Type B pancreatic cell (in vitro differentiated cells): ENCODE results near the gene FURIN. TPM values are rescaled to one million over a fixed set of nuclear protein-coding genes. Genes with fewer than 3 reads are reported as not detected.

Source experiments
- DNase-seq: peaks from one replicate; pipeline ENCODE4 v3.0.0; 2021; ENCODE audit warnings: mixed read lengths; ENCODE audit not compliant: unreplicated experiment; ENCODE audit errors: extremely low spot score
- H3K27ac Mint-ChIP-seq: 2 replicates; pipeline ENCODE4 v1.8.0; 2021; ENCODE audit warnings: mild to moderate bottlenecking, mixed read lengths
- H3K27me3 Mint-ChIP-seq: 2 replicates; pipeline ENCODE4 v1.8.0; 2021; ENCODE audit warnings: mixed read lengths
- H3K36me3 Mint-ChIP-seq: 2 replicates; pipeline ENCODE4 v1.8.0; 2021; ENCODE audit warnings: mixed read lengths
- H3K4me1 Mint-ChIP-seq: one replicate; pipeline ENCODE4 v1.8.0; 2021; ENCODE audit warnings: mixed read lengths; ENCODE audit not compliant: unreplicated experiment
- H3K4me3 Mint-ChIP-seq: 2 replicates; pipeline ENCODE4 v1.8.0; 2021; ENCODE audit warnings: mild to moderate bottlenecking, mixed read lengths
- H3K9me3 Mint-ChIP-seq: 2 replicates; pipeline ENCODE4 v1.8.0; 2021; ENCODE audit warnings: mixed read lengths
- CTCF ChIP-seq: fragments of 200-600 bp; sonication (generic); conservative IDR thresholded peaks from 2 replicates; pipeline ENCODE4 v1.5.0; 2021; ENCODE audit warnings: antibody characterized with exemption, mild to moderate bottlenecking
- total RNA-seq: library from RNA; stranded (reverse); gene quantifications from 2 replicates; pipeline ENCODE4 v1.2.1, GENCODE V29; 2021; ENCODE audit warnings: low replicate concordance

The FURIN gene
- total RNA-seq, 1 donor from 2014 or later = 37.7 TPM

DNA sequence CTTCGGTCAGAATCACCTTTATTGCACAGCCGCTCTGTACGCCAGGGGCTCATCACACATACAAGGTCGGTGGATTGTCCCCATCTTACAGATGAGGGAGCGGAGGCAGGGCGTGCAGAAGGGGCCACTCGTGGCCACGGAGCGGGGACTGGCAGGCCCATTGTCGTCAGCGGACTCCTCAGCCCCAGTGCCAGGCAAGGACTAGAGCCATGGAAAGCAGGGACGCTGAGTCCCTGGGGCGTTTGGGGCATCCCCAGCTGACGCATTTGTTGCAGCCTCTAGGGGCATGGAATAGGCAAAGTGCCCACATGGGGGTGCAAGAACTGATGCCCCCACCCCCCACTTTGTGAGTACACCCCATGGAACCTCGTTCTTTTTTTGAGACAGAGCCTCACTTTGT lies 29.8 kb upstream of the FURIN start:
- no peak overlapping the region for H3K4me3 Mint-ChIP-seq
- H3K36me3 Mint-ChIP-seq = no peaks in the 10 kb centered on the region
- H3K27me3 Mint-ChIP-seq = no peaks in the 10 kb centered on the region
- no peaks in the 10 kb centered on the region for H3K9me3 Mint-ChIP-seq
- no peak for TF ChIP-seq CTCF
- H3K27ac Mint-ChIP-seq = no peak overlapping the region
- no peak for DNase-seq
- H3K4me1 Mint-ChIP-seq = peaks cover 4% of the 10 kb centered on the region

DNA sequence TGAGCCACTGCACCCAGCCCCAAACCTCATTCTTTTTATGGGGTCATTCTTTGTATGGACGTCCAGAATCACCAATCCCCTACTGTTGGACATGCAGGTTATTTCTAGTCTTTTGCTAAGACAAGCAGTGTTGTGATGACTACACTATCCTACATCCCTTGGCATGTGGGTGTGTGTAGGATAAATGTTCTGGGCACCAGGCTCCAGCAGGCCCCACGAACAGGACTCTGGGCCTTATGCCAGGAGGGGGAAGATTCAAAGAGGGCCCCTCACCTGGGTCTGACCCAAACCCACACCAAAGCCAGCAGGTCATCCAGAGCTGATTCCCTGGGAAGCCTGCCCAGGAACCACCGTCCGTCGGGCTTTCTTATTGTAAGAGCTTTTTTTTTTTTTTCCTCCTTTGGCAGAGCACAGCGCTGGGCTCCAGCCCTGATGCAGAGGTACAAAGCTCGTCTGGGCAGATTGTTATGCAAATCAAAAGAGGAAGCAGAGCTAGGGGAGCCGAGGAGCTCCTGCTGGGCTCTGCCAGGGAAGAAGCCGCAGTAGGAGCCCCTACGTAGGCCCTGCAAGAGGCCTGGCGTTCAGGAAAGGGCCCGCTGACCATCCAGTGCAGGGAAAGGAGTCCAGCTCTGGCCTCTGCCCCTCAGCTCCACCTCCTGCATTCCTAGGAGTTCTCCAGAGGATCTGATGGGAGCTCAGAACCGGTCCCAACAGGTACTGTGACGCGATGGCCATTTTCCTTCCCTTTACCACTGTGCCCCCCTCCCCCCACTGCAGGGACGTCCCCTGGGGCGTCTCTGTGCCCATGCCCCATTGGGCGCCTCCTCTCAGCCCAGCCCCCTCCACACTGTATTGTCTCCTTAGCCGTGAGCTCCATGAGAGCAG lies 29.0 kb upstream of the FURIN start:
- TF ChIP-seq CTCF = no peak
- H3K4me1 Mint-ChIP-seq = peaks cover 4% of the 10 kb centered on the region
- H3K27me3 Mint-ChIP-seq = no peaks in the 10 kb centered on the region
- H3K9me3 Mint-ChIP-seq = no peaks in the 10 kb centered on the region
- no peaks in the 10 kb centered on the region for H3K36me3 Mint-ChIP-seq
- no peak overlapping the region for H3K27ac Mint-ChIP-seq
- no peak overlapping the region for H3K4me3 Mint-ChIP-seq
- DNase-seq = no peak

DNA sequence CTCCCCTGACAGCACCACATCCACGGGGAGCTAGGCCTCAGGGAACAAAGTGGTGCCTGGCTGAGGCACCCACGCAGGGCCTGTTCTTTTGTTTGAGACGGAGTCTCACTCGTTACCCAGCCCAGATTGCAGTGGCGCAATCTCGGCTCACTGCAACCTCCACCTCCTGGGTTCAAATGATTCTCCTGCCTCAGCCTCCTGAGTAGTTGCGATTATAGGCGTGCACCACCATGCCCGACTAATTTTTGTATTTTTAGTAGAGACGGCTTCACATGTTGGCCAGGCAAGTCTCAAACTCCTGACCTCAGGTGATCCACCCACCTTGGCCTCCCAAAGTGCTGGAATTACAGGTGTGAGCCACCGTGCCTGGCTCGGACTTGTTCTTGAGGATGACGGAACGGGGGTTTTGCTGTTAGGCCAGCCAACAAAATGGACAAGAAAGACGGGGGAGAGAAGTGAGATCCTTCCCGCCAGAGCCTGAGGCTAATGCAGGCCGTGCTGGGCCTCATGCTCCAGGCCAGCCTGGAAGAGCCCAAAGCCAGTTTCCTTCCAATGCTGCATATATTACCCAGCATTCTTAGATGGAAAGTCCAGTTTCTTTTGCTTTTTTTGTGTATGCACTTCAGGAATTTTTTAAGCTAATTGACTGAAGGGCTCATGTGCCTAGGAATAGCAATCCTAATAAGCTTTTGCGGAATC lies 28.1 kb upstream of the FURIN start:
- DNase-seq = no peak
- Mint-ChIP-seq H3K27ac (no peak overlapping the region), H3K9me3 (no peaks in the 10 kb centered on the region), H3K4me1 (peaks cover 4% of the 10 kb centered on the region), H3K36me3 (no peaks in the 10 kb centered on the region), H3K4me3 (no peak overlapping the region), H3K27me3 (no peaks in the 10 kb centered on the region)
- no peak for TF ChIP-seq CTCF

GRCh38 chr15:90840954-90841353 lies 27.4 kb upstream of the FURIN start:
- no peak for TF ChIP-seq CTCF
- H3K9me3 Mint-ChIP-seq = no peaks in the 10 kb centered on the region
- no peak overlapping the region for H3K4me3 Mint-ChIP-seq
- DNase-seq = no peak
- peaks cover 4% of the 10 kb centered on the region for H3K4me1 Mint-ChIP-seq
- H3K36me3 Mint-ChIP-seq = no peaks in the 10 kb centered on the region
- no peak overlapping the region for H3K27ac Mint-ChIP-seq
- no peaks in the 10 kb centered on the region for H3K27me3 Mint-ChIP-seq

DNA sequence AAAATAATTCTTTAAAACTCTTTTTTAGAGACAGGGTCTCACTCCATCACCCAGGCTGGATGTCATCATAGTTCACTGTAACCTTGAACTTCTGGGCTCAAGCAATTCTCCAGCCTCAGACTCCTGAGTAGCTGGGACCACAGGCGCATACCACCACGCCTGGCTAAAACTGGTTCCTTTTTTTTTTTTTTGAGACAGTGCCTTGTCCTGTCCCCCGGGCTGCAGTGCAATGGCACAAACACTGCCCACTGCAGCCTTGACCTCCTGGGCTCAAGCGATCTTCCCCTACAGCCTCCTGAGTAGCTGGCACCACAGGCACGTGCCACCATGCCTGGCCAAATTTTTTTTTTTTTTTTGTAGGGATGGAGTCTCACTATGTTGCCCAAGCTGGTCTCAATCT lies 23.7 kb upstream of the FURIN start:
- Mint-ChIP-seq H3K4me1 (no peaks in the 10 kb centered on the region), H3K27ac (no peak overlapping the region), H3K9me3 (no peaks in the 10 kb centered on the region), H3K36me3 (no peaks in the 10 kb centered on the region), H3K4me3 (no peak overlapping the region), H3K27me3 (no peaks in the 10 kb centered on the region)
- no peak for TF ChIP-seq CTCF
- DNase-seq = no peak
